ENCODE data around the gene DOCK8.

DOCK8 gene

GRCh38 chr9:431701-432100, 217.0 kb downstream of the DOCK8 start:
- Histone ChIP-seq H3K27me3 (ENCODE audit: insufficient read depth, low read length) (no peaks in the 10 kb centered on the region), H3K4me1 (ENCODE audit: insufficient read depth, low read length) (0 out of 2 replicates have a peak, but pooled peaks cover 5% of the 10 kb centered on the region), H3K9ac (ENCODE audit: low read depth, low read length) (no peak overlapping the region), H3K36me3 (ENCODE audit: insufficient read depth, low read length) (no peaks in the 10 kb centered on the region), H3K4me3 (ENCODE audit: low read length) (no peak overlapping the region), H3K9me3 (ENCODE audit: insufficient read depth, low read depth, low read length) (no peaks in the 10 kb centered on the region), H3K27ac (ENCODE audit: low read depth, low read length) (no peak overlapping the region)
- WGBS: 100% methylated on average over 1 of the region's 1 CpG

GRCh38 chr9:436482-436881, 221.8 kb downstream of the DOCK8 start:
- Histone ChIP-seq H3K4me3 (ENCODE audit: low read length) (no peak overlapping the region), H3K36me3 (ENCODE audit: insufficient read depth, low read length) (no peaks in the 10 kb centered on the region), H3K9ac (ENCODE audit: low read depth, low read length) (no peak overlapping the region), H3K27ac (ENCODE audit: low read depth, low read length) (no peak overlapping the region), H3K9me3 (ENCODE audit: insufficient read depth, low read depth, low read length) (no peaks in the 10 kb centered on the region), H3K4me1 (ENCODE audit: insufficient read depth, low read length) (no peaks in the 10 kb centered on the region), H3K27me3 (ENCODE audit: insufficient read depth, low read length) (no peaks in the 10 kb centered on the region)
- WGBS: 60% methylated on average over 1 of the region's 3 CpGs

- no peaks in the 10 kb centered on the region for H3K4me1 ChIP-seq (ENCODE audit: insufficient read depth, low read length)
- no peaks in the 10 kb centered on the region for H3K36me3 ChIP-seq (ENCODE audit: insufficient read depth, low read length)
- H3K4me3 ChIP-seq (ENCODE audit: low read length): no peak overlapping the region
- no peak overlapping the region for H3K27ac ChIP-seq (ENCODE audit: low read depth, low read length)
- WGBS: 93% methylated on average over 1 of the region's 1 CpG
- H3K27me3 ChIP-seq (ENCODE audit: insufficient read depth, low read length): no peaks in the 10 kb centered on the region
- H3K9ac ChIP-seq (ENCODE audit: low read depth, low read length): no peak overlapping the region
- no peaks in the 10 kb centered on the region for H3K9me3 ChIP-seq (ENCODE audit: insufficient read depth, low read depth, low read length)
These were observed 222.4 kb downstream of the DOCK8 start for GRCh38 chr9:437066-437465.

- Histone ChIP-seq H3K9ac (ENCODE audit: low read depth, low read length) (no peak overlapping the region), H3K4me3 (ENCODE audit: low read length) (no peak overlapping the region), H3K36me3 (ENCODE audit: insufficient read depth, low read length) (no peaks in the 10 kb centered on the region), H3K27me3 (ENCODE audit: insufficient read depth, low read length) (no peaks in the 10 kb centered on the region), H3K4me1 (ENCODE audit: insufficient read depth, low read length) (no peaks in the 10 kb centered on the region), H3K9me3 (ENCODE audit: insufficient read depth, low read depth, low read length) (no peaks in the 10 kb centered on the region), H3K27ac (ENCODE audit: low read depth, low read length) (no peak overlapping the region)
- 97% methylated on average over 1 of the region's 1 CpG for WGBS
These were observed 222.9 kb downstream of the DOCK8 start for GRCh38 chr9:437574-438001.

- no peak overlapping the region for H3K4me3 ChIP-seq (ENCODE audit: low read length)
- H3K9me3 ChIP-seq (ENCODE audit: insufficient read depth, low read depth, low read length): no peaks in the 10 kb centered on the region
- no peaks in the 10 kb centered on the region for H3K4me1 ChIP-seq (ENCODE audit: insufficient read depth, low read length)
- no peak overlapping the region for H3K27ac ChIP-seq (ENCODE audit: low read depth, low read length)
- WGBS: 86% methylated on average over 2 of the region's 2 CpGs
- no peak overlapping the region for H3K9ac ChIP-seq (ENCODE audit: low read depth, low read length)
- H3K27me3 ChIP-seq (ENCODE audit: insufficient read depth, low read length): no peaks in the 10 kb centered on the region
- no peaks in the 10 kb centered on the region for H3K36me3 ChIP-seq (ENCODE audit: insufficient read depth, low read length)
These were observed 223.4 kb downstream of the DOCK8 start for GRCh38 chr9:438066-438465.

GRCh38 chr9:438961-439768, 224.5 kb downstream of the DOCK8 start:
- H3K27ac ChIP-seq (ENCODE audit: low read depth, low read length): no peak overlapping the region
- 92% methylated on average over 20 of the region's 20 CpGs for WGBS

GRCh38 chr9:441126-441525, 226.5 kb downstream of the DOCK8 start:
- Histone ChIP-seq H3K27me3 (ENCODE audit: insufficient read depth, low read length) (no peaks in the 10 kb centered on the region), H3K4me1 (ENCODE audit: insufficient read depth, low read length) (0 out of 2 replicates have a peak, but pooled peaks cover 4% of the 10 kb centered on the region), H3K27ac (ENCODE audit: low read depth, low read length) (no peak overlapping the region), H3K9ac (ENCODE audit: low read depth, low read length) (no peak overlapping the region), H3K36me3 (ENCODE audit: insufficient read depth, low read length) (no peaks in the 10 kb centered on the region; the same call in 1 of the 2 replicates), H3K4me3 (ENCODE audit: low read length) (no peak overlapping the region), H3K9me3 (ENCODE audit: insufficient read depth, low read depth, low read length) (peaks cover 11% of the 10 kb centered on the region)
- WGBS: 94% methylated on average over 7 of the region's 7 CpGs

More at GRCh38 chr9:438961-439768, 224.5 kb downstream of the DOCK8 start:
- no peak overlapping the region for H3K9ac ChIP-seq (ENCODE audit: low read depth, low read length)
- H3K36me3 ChIP-seq (ENCODE audit: insufficient read depth, low read length): no peaks in the 10 kb centered on the region; the same call in 1 of the 2 replicates
- H3K27me3 ChIP-seq (ENCODE audit: insufficient read depth, low read length): no peaks in the 10 kb centered on the region
- no peaks in the 10 kb centered on the region for H3K4me1 ChIP-seq (ENCODE audit: insufficient read depth, low read length)
- no peak overlapping the region for H3K4me3 ChIP-seq (ENCODE audit: low read length)
- peaks cover 6% of the 10 kb centered on the region for H3K9me3 ChIP-seq (ENCODE audit: insufficient read depth, low read depth, low read length)

GRCh38 chr9:444528-444927, 229.9 kb downstream of the DOCK8 start:
- peaks cover 11% of the 10 kb centered on the region for H3K9me3 ChIP-seq (ENCODE audit: insufficient read depth, low read depth, low read length)
- 0 out of 2 replicates have a peak overlapping the region, but pooled peaks have one; percentile 5 for H3K27ac ChIP-seq (ENCODE audit: low read depth, low read length)
- 0 out of 2 replicates have a peak, but pooled peaks cover 4% of the 10 kb centered on the region for H3K4me1 ChIP-seq (ENCODE audit: insufficient read depth, low read length)
- H3K9ac ChIP-seq (ENCODE audit: low read depth, low read length): no peak overlapping the region
- H3K27me3 ChIP-seq (ENCODE audit: insufficient read depth, low read length): no peaks in the 10 kb centered on the region
- H3K36me3 ChIP-seq (ENCODE audit: insufficient read depth, low read length): no peaks in the 10 kb centered on the region; the same call in 1 of the 2 replicates
- WGBS: 83% methylated on average over 1 of the region's 1 CpG
- no peak overlapping the region for H3K4me3 ChIP-seq (ENCODE audit: low read length)

GRCh38 chr9:445033-445432, 230.4 kb downstream of the DOCK8 start:
- Histone ChIP-seq H3K36me3 (ENCODE audit: insufficient read depth, low read length) (no peaks in the 10 kb centered on the region; the same call in 1 of the 2 replicates), H3K4me3 (ENCODE audit: low read length) (no peak overlapping the region), H3K27ac (ENCODE audit: low read depth, low read length) (0 out of 2 replicates have a peak overlapping the region, but pooled peaks have one; percentile 5), H3K9me3 (ENCODE audit: insufficient read depth, low read depth, low read length) (peaks cover 11% of the 10 kb centered on the region), H3K9ac (ENCODE audit: low read depth, low read length) (no peak overlapping the region), H3K4me1 (ENCODE audit: insufficient read depth, low read length) (0 out of 2 replicates have a peak, but pooled peaks cover 4% of the 10 kb centered on the region), H3K27me3 (ENCODE audit: insufficient read depth, low read length) (no peaks in the 10 kb centered on the region)
- WGBS: 97% methylated on average over 3 of the region's 3 CpGs

- Histone ChIP-seq H3K4me1 (ENCODE audit: insufficient read depth, low read length) (0 out of 2 replicates have a peak, but pooled peaks cover 4% of the 10 kb centered on the region), H3K36me3 (ENCODE audit: insufficient read depth, low read length) (no peaks in the 10 kb centered on the region; the same call in 1 of the 2 replicates), H3K27ac (ENCODE audit: low read depth, low read length) (no peak overlapping the region), H3K9ac (ENCODE audit: low read depth, low read length) (no peak overlapping the region), H3K27me3 (ENCODE audit: insufficient read depth, low read length) (no peaks in the 10 kb centered on the region), H3K4me3 (ENCODE audit: low read length) (no peak overlapping the region), H3K9me3 (ENCODE audit: insufficient read depth, low read depth, low read length) (peaks cover 11% of the 10 kb centered on the region)
- WGBS: 96% methylated on average over 13 of the region's 15 CpGs
These were observed 231.5 kb downstream of the DOCK8 start for GRCh38 chr9:446074-446699.

Measured in HUES64 (cell line).